Prostate gland (tissue), 2 donors: ENCODE measurements around the gene SLC7A4.

Experiments
- CTCF ChIP-seq, 4 experiments: fragments of 200-600 bp in 2 of 4; fragments of 450-650 bp in 2 of 4; sonication (generic) in 2 of 4; IDR thresholded peaks; 1 replicate in 3 of 4; 2 replicates in 1 of 4; pipeline ENCODE4 v1.5.1; 2016 to 2019; ENCODE audit warnings: antibody characterized with exemption in 4 of 4, mild to moderate bottlenecking in 2 of 4, moderate library complexity in 2 of 4
- POLR2A ChIP-seq: fragments of 450-650 bp; IDR thresholded peaks from one replicate; pipeline ENCODE4 v1.6.1; 2016; ENCODE audit warnings: antibody characterized with exemption, mild to moderate bottlenecking
- POLR2AphosphoS5 ChIP-seq: sonication (generic); formaldehyde crosslinking; IDR thresholded peaks from one replicate; pipeline ENCODE4 v1.6.1; 2017; ENCODE audit warnings: antibody characterized with exemption

- TF ChIP-seq POLR2AphosphoS5 (no peak), POLR2A (no peak), CTCF (IDR thresholded peaks at IDR 0.05) (no peak)
Measured at GRCh38 chr22:21000987-21001600, 31.3 kb downstream of the SLC7A4 start.
